ENCODE data around the gene ATP5PO. TPM values are rescaled to one million over a fixed set of nuclear protein-coding genes. Genes with fewer than 3 reads are reported as not detected.

The ATP5PO gene
- total and polyA plus RNA-seq, 2 of the 8 experiments (the other 6 are each of a cell fraction or from before 2014, with no cell fraction given) = 251 to 267 TPM

DNA sequence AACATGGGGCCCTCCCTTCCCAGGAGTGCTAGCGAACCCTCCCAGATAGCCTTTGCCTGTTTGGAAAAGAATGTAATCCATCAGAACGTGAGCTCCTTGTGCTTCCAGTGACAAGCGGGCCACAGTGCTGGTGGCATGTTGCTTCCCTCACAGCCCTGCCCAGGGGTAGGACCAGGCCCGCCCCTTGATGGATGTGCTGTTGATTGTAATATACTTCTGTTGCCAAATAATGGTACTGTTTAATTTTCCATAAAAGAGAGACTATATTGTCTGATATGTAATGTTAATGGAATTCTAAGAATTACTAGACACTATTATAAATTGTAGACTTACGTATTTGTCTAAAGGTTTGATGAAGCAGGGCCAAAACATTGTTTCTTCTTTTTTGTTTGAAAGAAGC is 16.4 kb downstream of the ATP5PO start (continued):
- TF ChIP-seq CHD7 (IDR thresholded peaks at IDR 0.05; ENCODE audit: insufficient replicate concordance, low read length) (no peak), SIN3A (conservative IDR thresholded peaks at IDR 0.05 in 1 of 2, IDR thresholded peaks at IDR 0.05 in 1 of 2; ENCODE audit: low read depth in 1 of 2, low read length in 2 of 2) (no peak), NRF1 (IDR thresholded peaks at IDR 0.05; ENCODE audit: low read depth, low read length) (no peak), HDAC2 (IDR thresholded peaks at IDR 0.05; ENCODE audit: borderline replicate concordance in 1 of 2, low read depth in 2 of 2, low read length in 2 of 2) (no peak), TBP (IDR thresholded peaks at IDR 0.05; ENCODE audit: low read depth, low read length) (no peak), KDM5A (IDR thresholded peaks at IDR 0.05; ENCODE audit: low read length) (no peak)
